ENCODE results near the gene NAT14. TPM values are rescaled to one million over a fixed set of nuclear protein-coding genes. Genes with fewer than 3 reads are reported as not detected.

NAT14 gene
- total and polyA plus RNA-seq, 8 donors: 4.3 to 22.1 (median 8.7) TPM; not detected in 3

Other genes starting within 250 kb of the NAT14 start
- 100 to 1,000 TPM in 1 of 5 donors, 10 to 100 TPM in 4; 36.9 to 112 (median 79.9) TPM for gene PPP6R1, start 226.2 kb upstream of the NAT14 start, total RNA-seq
- gene PPP6R1, start 226.2 kb upstream of the NAT14 start, polyA plus RNA-seq: 10 to 100 TPM; 19.5 to 33.6 (median 24.4) TPM
- 10 to 100 TPM in 3 of 5 donors, 1 to 10 TPM in 2; 5.3 to 69.2 (median 14.9) TPM for gene HSPBP1, start 205.1 kb upstream of the NAT14 start, total RNA-seq
- 10 to 100 TPM; 27.5 to 40.2 (median 32.6) TPM for gene HSPBP1, start 205.1 kb upstream of the NAT14 start, polyA plus RNA-seq
- gene BRSK1, start 201.2 kb upstream of the NAT14 start, total RNA-seq: 10 to 100 TPM in 2 of 5 donors, 1 to 10 TPM in 1, not detected in 2; 5.7 to 67.7 (median 45.1) TPM
- gene BRSK1, start 201.2 kb upstream of the NAT14 start, polyA plus RNA-seq: 1 to 10 TPM; 1.5 to 5.0 (median 2.4) TPM
- gene TMEM150B, start 159.8 kb upstream of the NAT14 start, total RNA-seq: 10 to 100 TPM in 1 of 5 donors, 1 to 10 TPM in 2, not detected in 2; 1.3 to 15.8 (median 3.3) TPM
- under 1 TPM; 0.18 to 0.92 (median 0.87) TPM for gene TMEM150B, start 159.8 kb upstream of the NAT14 start, polyA plus RNA-seq
- gene KMT5C, start 145.3 kb upstream of the NAT14 start, total RNA-seq: 100 to 1,000 TPM in 2 of 5 donors, 10 to 100 TPM in 2, 1 to 10 TPM in 1; 4.1 to 122 (median 27.7) TPM
- 1 to 10 TPM; 2.7 to 7.4 (median 5.5) TPM for gene KMT5C, start 145.3 kb upstream of the NAT14 start, polyA plus RNA-seq
- 10 to 100 TPM in 1 of 5 donors, not detected in 4; 18.2 TPM for gene COX6B2, start 130.5 kb upstream of the NAT14 start, total RNA-seq
- gene COX6B2, start 130.5 kb upstream of the NAT14 start, polyA plus RNA-seq: under 1 TPM in 2 of 3 donors, not detected in 1; 0.19 to 0.93 TPM
- not detected for gene GARIN5B, start 121.9 kb upstream of the NAT14 start, total RNA-seq
- not detected for gene GARIN5B, start 121.9 kb upstream of the NAT14 start, polyA plus RNA-seq
- gene IL11, start 114.7 kb upstream of the NAT14 start, total RNA-seq: 1 to 10 TPM in 2 of 5 donors, not detected in 3; 1.3 TPM
- 10 to 100 TPM in 1 of 3 donors, 1 to 10 TPM in 2; 1.0 to 17.4 (median 1.4) TPM for gene IL11, start 114.7 kb upstream of the NAT14 start, polyA plus RNA-seq
- gene TMEM190, start 108.4 kb upstream of the NAT14 start, total RNA-seq: not detected
- gene TMEM190, start 108.4 kb upstream of the NAT14 start, polyA plus RNA-seq: 1 to 10 TPM in 1 of 3 donors, under 1 TPM in 1, not detected in 1; 0.68 to 1.3 TPM
- 100 to 1,000 TPM in 1 of 5 donors, 10 to 100 TPM in 1, 1 to 10 TPM in 1, not detected in 2; 5.4 to 504 (median 36.1) TPM for gene TMEM238, start 100.9 kb upstream of the NAT14 start, total RNA-seq
- gene TMEM238, start 100.9 kb upstream of the NAT14 start, polyA plus RNA-seq: under 1 TPM in 2 of 3 donors, not detected in 1; 0.75 to 0.83 TPM
- gene RPL28, start 99.3 kb upstream of the NAT14 start, total RNA-seq: 100 to 1,000 TPM in 4 of 5 donors, 10 to 100 TPM in 1; 47.5 to 854 (median 193) TPM
- gene RPL28, start 99.3 kb upstream of the NAT14 start, polyA plus RNA-seq: 1,000 to 10,000 TPM; 2,029 to 2,388 (median 2,037) TPM
- gene UBE2S, start 77.4 kb upstream of the NAT14 start, total RNA-seq: 10 to 100 TPM in 3 of 5 donors, 1 to 10 TPM in 2; 8.0 to 43.3 (median 20.2) TPM
- gene UBE2S, start 77.4 kb upstream of the NAT14 start, polyA plus RNA-seq: 10 to 100 TPM; 11.6 to 13.1 (median 13.1) TPM
- not detected for gene SHISA7, start 41.9 kb upstream of the NAT14 start, total RNA-seq
- not detected for gene SHISA7, start 41.9 kb upstream of the NAT14 start, polyA plus RNA-seq
- 100 to 1,000 TPM in 1 of 5 donors, 10 to 100 TPM in 4; 19.8 to 348 (median 63.6) TPM for gene ISOC2, start 23.5 kb upstream of the NAT14 start, total RNA-seq
- 10 to 100 TPM; 76.7 to 80.5 (median 79.6) TPM for gene ISOC2, start 23.5 kb upstream of the NAT14 start, polyA plus RNA-seq
- gene C19orf85, start 20.4 kb upstream of the NAT14 start, total RNA-seq: not detected
- gene C19orf85, start 20.4 kb upstream of the NAT14 start, polyA plus RNA-seq: under 1 TPM in 1 of 3 donors, not detected in 2; 0.23 TPM
- gene ZNF628, start 8.6 kb upstream of the NAT14 start, total RNA-seq: 10 to 100 TPM in 1 of 5 donors, 1 to 10 TPM in 3, under 1 TPM in 1; 0.58 to 16.1 (median 5.7) TPM
- gene ZNF628, start 8.6 kb upstream of the NAT14 start, polyA plus RNA-seq: 1 to 10 TPM; 2.0 to 7.2 (median 4.3) TPM
- gene SSC5D, start 3.2 kb downstream of the NAT14 start, total RNA-seq: 10 to 100 TPM in 2 of 5 donors, 1 to 10 TPM in 2, not detected in 1; 2.2 to 15.1 (median 9.8) TPM
- gene SSC5D, start 3.2 kb downstream of the NAT14 start, polyA plus RNA-seq: under 1 TPM; 0.46 to 0.87 (median 0.80) TPM
- not detected for gene SBK2, start 51.9 kb downstream of the NAT14 start, total RNA-seq
- not detected for gene SBK2, start 51.9 kb downstream of the NAT14 start, polyA plus RNA-seq
- gene SBK3, start 60.4 kb downstream of the NAT14 start, total RNA-seq: 1 to 10 TPM in 2 of 5 donors, under 1 TPM in 1, not detected in 2; 0.37 to 6.2 (median 2.0) TPM
- gene SBK3, start 60.4 kb downstream of the NAT14 start, polyA plus RNA-seq: under 1 TPM in 2 of 3 donors, not detected in 1; 0.20 to 0.56 TPM
- 10 to 100 TPM in 1 of 5 donors, 1 to 10 TPM in 4; 3.1 to 12.1 (median 5.1) TPM for gene ZNF579, start 95.7 kb downstream of the NAT14 start, total RNA-seq
- gene ZNF579, start 95.7 kb downstream of the NAT14 start, polyA plus RNA-seq: 10 to 100 TPM; 10.8 to 13.0 (median 11.0) TPM
- gene FIZ1, start 114.3 kb downstream of the NAT14 start, total RNA-seq: 10 to 100 TPM in 1 of 5 donors, 1 to 10 TPM in 3, not detected in 1; 4.0 to 16.8 (median 6.7) TPM
- 10 to 100 TPM in 1 of 3 donors, 1 to 10 TPM in 2; 8.7 to 10.8 (median 9.4) TPM for gene FIZ1, start 114.3 kb downstream of the NAT14 start, polyA plus RNA-seq
- 10 to 100 TPM in 3 of 5 donors, 1 to 10 TPM in 2; 2.9 to 54.3 (median 17.4) TPM for gene ZNF524, start 115.1 kb downstream of the NAT14 start, total RNA-seq
- gene ZNF524, start 115.1 kb downstream of the NAT14 start, polyA plus RNA-seq: 10 to 100 TPM; 61.3 to 70.7 (median 68.9) TPM
- 10 to 100 TPM in 3 of 5 donors, 1 to 10 TPM in 2; 1.3 to 60.5 (median 11.6) TPM for gene ZNF865, start 120.5 kb downstream of the NAT14 start, total RNA-seq
- gene ZNF865, start 120.5 kb downstream of the NAT14 start, polyA plus RNA-seq: 1 to 10 TPM; 5.3 to 6.3 (median 6.1) TPM
- 10 to 100 TPM in 1 of 5 donors, 1 to 10 TPM in 3, not detected in 1; 1.8 to 15.1 (median 4.6) TPM for gene ZNF784, start 139.4 kb downstream of the NAT14 start, total RNA-seq
- 1 to 10 TPM; 4.2 to 6.0 (median 5.9) TPM for gene ZNF784, start 139.4 kb downstream of the NAT14 start, polyA plus RNA-seq
- gene ZNF580, start 155.8 kb downstream of the NAT14 start, total RNA-seq: 10 to 100 TPM in 4 of 5 donors, not detected in 1; 10.6 to 55.0 (median 16.6) TPM
- gene ZNF580, start 155.8 kb downstream of the NAT14 start, polyA plus RNA-seq: 10 to 100 TPM; 18.6 to 26.9 (median 21.5) TPM
- gene ZNF581, start 158.5 kb downstream of the NAT14 start, total RNA-seq: 10 to 100 TPM in 1 of 5 donors, 1 to 10 TPM in 4; 2.2 to 14.5 (median 5.3) TPM
- 10 to 100 TPM; 14.9 to 27.8 (median 21.2) TPM for gene ZNF581, start 158.5 kb downstream of the NAT14 start, polyA plus RNA-seq
- gene CCDC106, start 163.0 kb downstream of the NAT14 start, total RNA-seq: 10 to 100 TPM in 3 of 5 donors, 1 to 10 TPM in 2; 3.5 to 25.5 (median 13.4) TPM
- gene CCDC106, start 163.0 kb downstream of the NAT14 start, polyA plus RNA-seq: 10 to 100 TPM; 12.0 to 19.4 (median 14.1) TPM
- gene U2AF2, start 169.8 kb downstream of the NAT14 start, total RNA-seq: 100 to 1,000 TPM in 4 of 5 donors, 10 to 100 TPM in 1; 70.5 to 463 (median 183) TPM
- gene U2AF2, start 169.8 kb downstream of the NAT14 start, polyA plus RNA-seq: 10 to 100 TPM; 53.2 to 91.4 (median 62.2) TPM
- 100 to 1,000 TPM in 3 of 5 donors, 10 to 100 TPM in 2; 17.8 to 363 (median 184) TPM for gene EPN1, start 190.0 kb downstream of the NAT14 start, total RNA-seq
- gene EPN1, start 190.0 kb downstream of the NAT14 start, polyA plus RNA-seq: 100 to 1,000 TPM in 2 of 3 donors, 10 to 100 TPM in 1; 74.6 to 213 (median 183) TPM

All from stomach (tissue), 8 donors.